ENCODE results near the gene WNT2. TPM values are rescaled to one million over a fixed set of nuclear protein-coding genes. Genes with fewer than 3 reads are reported as not detected.
A peak's percentile ranks its signal among the peaks of the same experiment; 100 is the strongest.

WNT2 gene
- total and polyA plus RNA-seq, 2 of the 4 experiments (the other 2 are of a cell fraction), result 1.8 to 1.9 TPM

GRCh38 chr7:117323305-117323850, 520 bp upstream of the WNT2 start:
- DNase-seq (peak; percentile 22), ATAC-seq (ENCODE audit: low read depth) (peak; percentile 5)
- Histone ChIP-seq H4K8ac (ENCODE audit: low read depth in 2 of 2, low read length in 2 of 2) (peak overlapping the region; percentile 19 to 78; a peak in 1 of 4 replicates), H3K4me1 (ENCODE audit: control insufficient read depth, insufficient read depth, low read length) (peaks cover 7% of the 10 kb centered on the region; the same call in 1 of the 2 replicates), H3K18ac (ENCODE audit: low read depth, low read length) (peak overlapping the region; percentile 42; the same call in 1 of the 2 replicates), H3K27ac (ENCODE audit: insufficient read depth, low read length) (peak overlapping the region; percentile 8; the same call in 1 of the 2 replicates), H3K9ac (ENCODE audit: low read depth, low read length) (peak overlapping the region; percentile 51; the same call in 1 of the 2 replicates), H3K4me2 (ENCODE audit: low read depth, low read length) (peak overlapping the region; percentile 83), H3K4ac (ENCODE audit: low read depth, low read length) (peak overlapping the region; percentile 79), H3K9me3 (ENCODE audit: control insufficient read depth, insufficient read depth, low read length) (peaks cover 6% of the 10 kb centered on the region; the same call in 1 of the 2 replicates), H2AK5ac (ENCODE audit: low read depth, low read length) (peak overlapping the region; percentile 20; the same call in 1 of the 2 replicates), H4K5ac (ENCODE audit: low read depth, low read length) (peak overlapping the region; percentile 49; the same call in 1 of the 2 replicates), H4K20me1 (ENCODE audit: insufficient read depth, low read length) (no peaks in the 10 kb centered on the region), H3K79me1 (ENCODE audit: low read depth in 1 of 2, low read length in 2 of 2) (no peaks in the 10 kb centered on the region), H3K4me3 (ENCODE audit: insufficient read depth, low read depth, low read length) (peak overlapping the region; percentile 45), H3K27me3 (ENCODE audit: control insufficient read depth, insufficient read depth, low read length) (peaks cover 30% of the 10 kb centered on the region), H2BK20ac (ENCODE audit: low read depth, low read length) (peak overlapping the region; percentile 56; the same call in 1 of the 2 replicates), H3K56ac (ENCODE audit: extremely low read depth, insufficient read depth, low read length) (no peak overlapping the region), H2BK120ac (ENCODE audit: low read depth, low read length) (peak overlapping the region; percentile 90), H3K14ac (replicated peaks; ENCODE audit: low read depth, low read length) (0 out of 2 replicates have a peak overlapping the region, but pooled peaks have one; percentile 4), H2AK9ac (replicated peaks; ENCODE audit: low read depth, low read length, poor library complexity) (no peak overlapping the region), H4K91ac (ENCODE audit: insufficient read depth, low read depth, low read length) (peak overlapping the region; percentile 41), H3K9me1 (ENCODE audit: insufficient read depth, low read length) (0 out of 2 replicates have a peak, but pooled peaks cover 2% of the 10 kb centered on the region), H2BK15ac (ENCODE audit: low read depth, low read length) (no peak overlapping the region), H3K23ac (ENCODE audit: low read depth, low read length) (peak overlapping the region; percentile 68), H3K36me3 (ENCODE audit: control insufficient read depth, insufficient read depth, low read length) (peaks cover 6% of the 10 kb centered on the region; the same call in 1 of the 2 replicates), H2AFZ (replicated peaks; ENCODE audit: low read length, poor library complexity) (peak overlapping the region; percentile 94), H2BK5ac (ENCODE audit: low read depth, low read length, poor library complexity, severe bottlenecking) (no peak overlapping the region)
- dilution Hi-C loops (cut with HindIII; ENCODE audit: low sequenced_read_pairs, unreplicated experiment), result no loop called here
- intact Hi-C loops (cut with micrococcal nuclease), result loop anchor here (5.0 kb wide), 2 partner anchors 39 to 51 kb away; no protein-coding TSS in a partner anchor
- TF ChIP-seq CHD1 (IDR thresholded peaks at IDR 0.05; ENCODE audit: low read depth, low read length), result no peak
- no peak for TF ChIP-seq NFE2L2 (IDR thresholded peaks at IDR 0.05; ENCODE audit: low read depth, low read length)
- TF ChIP-seq ELK1 (IDR thresholded peaks at IDR 0.05; ENCODE audit: borderline replicate concordance, low read depth, low read length), result no peak
- TF ChIP-seq RCOR1 (IDR thresholded peaks at IDR 0.05; ENCODE audit: insufficient replicate concordance, low read length), result no peak
- TF ChIP-seq RFX5 (IDR thresholded peaks at IDR 0.05; ENCODE audit: low read depth, low read length), result no peak
- POLR2A ChIA-PET (ENCODE audit: unreplicated experiment), result interaction anchor here (0.7 to 1.1 kb wide), 2 partner anchors 16 to 201 kb away, joined by 3 to 6 read pairs; no protein-coding TSS in a partner anchor
- 13% methylated on average over 10 of the region's 25 CpGs; no CpG with 5 or more reads in 1 of the 2 experiments for WGBS, 2 experiments (ENCODE audit: extremely low coverage in 2 of 2, insufficient read length in 1 of 2)
- no TSS peak for BruUV-seq (replicated peaks)
- in situ Hi-C loops (cut with MboI; ENCODE audit: low sequenced_read_pairs), result no loop called here
- CTCF ChIA-PET, result interaction anchor here (0.8 kb wide), 1 partner anchor 110 kb away, joined by 3 read pairs; no protein-coding TSS in a partner anchor
